GM12878 (cell line): ENCODE data around the gene IRX5. TPM values are rescaled to one million over a fixed set of nuclear protein-coding genes. Genes with fewer than 3 reads are reported as not detected.

ENCODE experiments used
- ATAC-seq: fragments of 200-7000 bp; cut with Tn5 transposase; 3 replicates; pipeline ENCODE4 v1.9.1; 2020; ENCODE audit warnings: mild to moderate bottlenecking, moderate library complexity
- BruUV-seq: library from RNA; stranded (reverse); fragments of 400-500 nt; replicated peaks from 2 replicates; lab custom pipeline; 2021; lab: Mats Ljungman, UMichigan
- CTCF ChIA-PET: fragments of 300-600 bp; sonication (Branson Sonifier 250); formaldehyde crosslinking; extraction: SDS; loops from one replicate; lab custom pipeline; 2021; ENCODE audit warnings: inconsistent platforms; lab: Yijun Ruan, JAX
- POLR2A ChIA-PET: fragments of 350-600 bp; formaldehyde crosslinking; extraction: SDS; loops from one replicate; lab custom pipeline; 2021; ENCODE audit warnings: inconsistent platforms; lab: Charles Lee
- RAD21 ChIA-PET: fragments of 300-600 bp; sonication (Branson Sonifier 250); formaldehyde crosslinking; loops from one replicate; lab custom pipeline; 2023; ENCODE audit warnings: antibody characterized with exemption; ENCODE audit not compliant: unreplicated experiment; lab: Charles Lee
- SMC1A ChIA-PET: fragments of 300-600 bp; sonication (Branson Sonifier 250); formaldehyde crosslinking; loops from one replicate; lab custom pipeline; 2023; ENCODE audit not compliant: unreplicated experiment, uncharacterized antibody; lab: Charles Lee
- DNase-seq: peaks from one replicate; pipeline ENCODE4 v3.0.0-alpha.2; 2011; ENCODE audit warnings: low read depth, low spot score
- FAIRE-seq: peaks from 3 replicates; lab custom pipeline; 2011; peaks lifted over from hg19 to GRCh38; lab: Jason Lieb, UNC
- H2AFZ ChIP-seq: 2 replicates; pipeline ENCODE4 v1.6.0; 2011; ENCODE audit warnings: low read depth, low read length, control low read depth; ENCODE audit not compliant: control insufficient read depth
- H3K27ac ChIP-seq: 2 replicates; pipeline ENCODE4 v1.5.1; 2011; ENCODE audit warnings: control low read depth; ENCODE audit not compliant: control insufficient read depth, insufficient read depth
- H3K27me3 ChIP-seq, 2 experiments: replicated peaks in 1 of 2; 2 replicates each; pipeline versions ENCODE4 v1.6.0 to v1.6.1; 2011; ENCODE audit warnings: low read length in 1 of 2; ENCODE audit not compliant: control insufficient read depth in 2 of 2, insufficient read depth in 2 of 2
- H3K36me3 ChIP-seq, 2 experiments: 2 replicates each; pipeline ENCODE4 v1.5.1; 2011; ENCODE audit warnings: low read length in 1 of 2; ENCODE audit not compliant: control insufficient read depth in 2 of 2, insufficient read depth in 2 of 2
- H3K4me1 ChIP-seq: 2 replicates; pipeline ENCODE4 v1.6.1; 2011; ENCODE audit warnings: mild to moderate bottlenecking, low read length, moderate library complexity, mixed read lengths; ENCODE audit not compliant: control insufficient read depth, insufficient read depth
- H3K4me2 ChIP-seq: 2 replicates; pipeline ENCODE4 v1.6.0; 2011; ENCODE audit warnings: control low read depth; ENCODE audit not compliant: control insufficient read depth, insufficient read depth
- H3K4me3 ChIP-seq: fragments of 200-600 bp; sonication (generic); 2 replicates; pipeline ENCODE4 v1.5.1; 2016
- H3K79me2 ChIP-seq: 2 replicates; pipeline ENCODE4 v1.6.0; 2011; ENCODE audit warnings: low read length; ENCODE audit not compliant: control insufficient read depth, insufficient read depth
- H3K9ac ChIP-seq: 2 replicates; pipeline ENCODE4 v1.8.0; 2011; ENCODE audit warnings: low read length, control low read depth, mixed read lengths; ENCODE audit not compliant: control insufficient read depth, insufficient read depth
- H3K9me3 ChIP-seq: replicated peaks from 3 replicates; pipeline ENCODE4 v1.5.1; 2011; ENCODE audit warnings: mild to moderate bottlenecking, low read length; ENCODE audit not compliant: control insufficient read depth, insufficient read depth
- H4K20me1 ChIP-seq: 2 replicates; pipeline ENCODE4 v1.6.0; 2011; ENCODE audit not compliant: control insufficient read depth, insufficient read depth
- CHD1 ChIP-seq: IDR thresholded peaks from 2 replicates; pipeline ENCODE4 v1.6.1; 2012; ENCODE audit warnings: low read depth, low read length, improper control_type of control experiment
- CUX1 ChIP-seq: IDR thresholded peaks from 2 replicates; pipeline ENCODE4 v1.6.1; 2012; ENCODE audit warnings: improper control_type of control experiment, low read depth, low read length; ENCODE audit not compliant: insufficient replicate concordance
- EZH2 ChIP-seq: IDR thresholded peaks from 2 replicates; pipeline ENCODE4 v1.6.1; 2012; ENCODE audit warnings: low read depth, mild to moderate bottlenecking, control low read depth, inconsistent platforms, low read length, borderline replicate concordance; ENCODE audit not compliant: control insufficient read depth
- MTA2 ChIP-seq: fragments of 450-650 bp; IDR thresholded peaks from 2 replicates; pipeline ENCODE4 v1.6.1; 2016; ENCODE audit warnings: low read depth, mild to moderate bottlenecking, moderate library complexity
- PKNOX1 ChIP-seq: fragments of 450-650 bp; IDR thresholded peaks from 2 replicates; pipeline ENCODE4 v1.6.1; 2016; ENCODE audit warnings: mild to moderate bottlenecking
- RCOR1 ChIP-seq: conservative IDR thresholded peaks from 2 replicates; pipeline ENCODE4 v1.6.1; 2012; ENCODE audit warnings: low read depth, low read length, improper control_type of control experiment
- RFX5 ChIP-seq: IDR thresholded peaks from 2 replicates; pipeline ENCODE4 v1.6.1; 2011; ENCODE audit warnings: low read depth, low read length, improper control_type of control experiment
- SMARCA5 ChIP-seq: fragments of 450-650 bp; IDR thresholded peaks from 2 replicates; pipeline ENCODE4 v1.6.1; 2017; ENCODE audit warnings: mild to moderate bottlenecking
- ZBTB33 ChIP-seq: fragments of 450-650 bp; IDR thresholded peaks from 2 replicates; pipeline ENCODE4 v1.6.1; 2017; ENCODE audit warnings: mild to moderate bottlenecking
- in situ Hi-C: fragments of 300-500 bp; cut with MboI; formaldehyde crosslinking; loops from 9 replicates; pipeline ENCODE4 v1.14.3; 2018; ENCODE audit warnings: mixed read lengths
- intact Hi-C: fragments of 100-400 bp; cut with micrococcal nuclease; formaldehyde crosslinking; loops from one replicate; pipeline ENCODE4 v1.14.2; 2022; ENCODE audit not compliant: unreplicated experiment
- polyA plus RNA-seq, 11 experiments: library from polyadenylated mRNA; depleted of rRNA in 4 of 11; unstranded in 6 of 11; stranded (reverse) in 5 of 11; fragments of >200 nt; fragmentation: Nextera tagmentation in 4 of 11; fragmentation: Illumina TruSeq in 1 of 11; extraction: Ambion mirVana in 4 of 11; extraction: Trizol in 1 of 11; gene quantifications; 1 replicate in 1 of 11; 2 replicates in 10 of 11; pipeline versions ENCODE4 v1.2.1 to v1.2.3, GENCODE V29; 2011 to 2016; ENCODE audit warnings: inconsistent platforms in 2 of 11, missing spikeins in 2 of 11, low read depth in 1 of 11
- total RNA-seq, 4 experiments: library from RNA; depleted of rRNA in 3 of 4; stranded (reverse); fragments of >200 nt in 3 of 4; fragmentation: Illumina TruSeq in 1 of 4; extraction: Trizol in 1 of 4; gene quantifications; 2 replicates each; pipeline versions ENCODE4 v1.2.1 to v1.2.3, GENCODE V29; 2013 to 2021
- TF ChIP-seq, protein P1 (sequence below): fragments of 450-650 bp; IDR thresholded peaks from 2 replicates; pipeline ENCODE4 v1.6.1; 2017; ENCODE audit warnings: mild to moderate bottlenecking, low read depth, inconsistent platforms; ENCODE audit not compliant: poor library complexity, severe bottlenecking
- TF ChIP-seq, protein P2 (sequence below): fragments of 450-650 bp; IDR thresholded peaks from 2 replicates; pipeline ENCODE4 v1.6.1; 2014; ENCODE audit warnings: mild to moderate bottlenecking

IRX5 gene
- total and polyA plus RNA-seq, 10 of the 15 experiments (the other 5 are each of a cell fraction or from before 2014, with no cell fraction given), result 0.08 TPM; not detected in 9

GRCh38 chr16:54954220-54954619, 23.6 kb downstream of the IRX5 start (continued):
- TF ChIP-seq CUX1 (no peak), CHD1 (no peak), SMARCA5 (no peak), RFX5 (no peak)
- TF ChIP-seq, all 136 proteins: peak for 0

DNA sequence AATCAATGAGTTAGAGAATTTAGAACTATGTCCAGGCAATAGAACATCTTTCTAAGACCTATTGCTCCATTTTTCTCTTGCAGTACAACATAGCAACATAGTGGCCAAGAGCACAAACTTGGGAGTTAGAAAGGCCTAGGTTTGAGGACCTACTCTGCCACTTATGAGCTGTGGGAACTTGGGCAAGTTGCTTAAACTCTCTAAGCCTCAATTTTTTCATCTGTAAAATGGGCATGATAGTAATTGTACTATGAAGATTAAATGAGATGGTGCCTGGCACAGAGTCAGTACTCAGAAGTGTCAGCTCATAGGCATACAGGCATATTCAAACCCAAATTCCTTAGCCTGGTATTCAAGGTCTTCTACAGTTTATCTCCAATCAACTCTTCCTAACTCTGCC, 25.1 kb downstream of the IRX5 start:
- DNase-seq, result no peak
- BruUV-seq, result no TSS peak
- ChIA-PET SMC1A (interaction anchor here (1.0 kb wide), 1 partner anchor 15 kb away, joined by 3 read pairs; no protein-coding TSS in a partner anchor), CTCF (interaction anchor here (0.7 to 2.5 kb wide), 5 partner anchors 9 to 1406 kb away, joined by 3 to 9 read pairs (median 3); no protein-coding TSS in a partner anchor), POLR2A (no interaction called here), RAD21 (no interaction called here)
- H2AFZ ChIP-seq, result no peak overlapping the region
- no peak overlapping the region for H3K4me2 ChIP-seq
- intact Hi-C loops, result loop anchor here (5.0 kb wide), 1 partner anchor 1403 kb away; no protein-coding TSS in a partner anchor
- no peak overlapping the region for H3K9ac ChIP-seq
- H3K27ac ChIP-seq, result no peak overlapping the region
- TF ChIP-seq, protein P1, sequence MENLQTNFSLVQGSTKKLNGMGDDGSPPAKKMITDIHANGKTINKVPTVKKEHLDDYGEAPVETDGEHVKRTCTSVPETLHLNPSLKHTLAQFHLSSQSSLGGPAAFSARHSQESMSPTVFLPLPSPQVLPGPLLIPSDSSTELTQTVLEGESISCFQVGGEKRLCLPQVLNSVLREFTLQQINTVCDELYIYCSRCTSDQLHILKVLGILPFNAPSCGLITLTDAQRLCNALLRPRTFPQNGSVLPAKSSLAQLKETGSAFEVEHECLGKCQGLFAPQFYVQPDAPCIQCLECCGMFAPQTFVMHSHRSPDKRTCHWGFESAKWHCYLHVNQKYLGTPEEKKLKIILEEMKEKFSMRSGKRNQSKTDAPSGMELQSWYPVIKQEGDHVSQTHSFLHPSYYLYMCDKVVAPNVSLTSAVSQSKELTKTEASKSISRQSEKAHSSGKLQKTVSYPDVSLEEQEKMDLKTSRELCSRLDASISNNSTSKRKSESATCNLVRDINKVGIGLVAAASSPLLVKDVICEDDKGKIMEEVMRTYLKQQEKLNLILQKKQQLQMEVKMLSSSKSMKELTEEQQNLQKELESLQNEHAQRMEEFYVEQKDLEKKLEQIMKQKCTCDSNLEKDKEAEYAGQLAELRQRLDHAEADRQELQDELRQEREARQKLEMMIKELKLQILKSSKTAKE, result no peak
- TF ChIP-seq RCOR1, result no peak
- TF ChIP-seq PKNOX1, result no peak
- no peak for TF ChIP-seq ZBTB33
- TF ChIP-seq MTA2, result no peak
- no peak for TF ChIP-seq SMARCA5
- TF ChIP-seq EZH2, result no peak
- TF ChIP-seq, protein P2, sequence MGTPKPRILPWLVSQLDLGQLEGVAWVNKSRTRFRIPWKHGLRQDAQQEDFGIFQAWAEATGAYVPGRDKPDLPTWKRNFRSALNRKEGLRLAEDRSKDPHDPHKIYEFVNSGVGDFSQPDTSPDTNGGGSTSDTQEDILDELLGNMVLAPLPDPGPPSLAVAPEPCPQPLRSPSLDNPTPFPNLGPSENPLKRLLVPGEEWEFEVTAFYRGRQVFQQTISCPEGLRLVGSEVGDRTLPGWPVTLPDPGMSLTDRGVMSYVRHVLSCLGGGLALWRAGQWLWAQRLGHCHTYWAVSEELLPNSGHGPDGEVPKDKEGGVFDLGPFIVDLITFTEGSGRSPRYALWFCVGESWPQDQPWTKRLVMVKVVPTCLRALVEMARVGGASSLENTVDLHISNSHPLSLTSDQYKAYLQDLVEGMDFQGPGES, result no peak
- H3K79me2 ChIP-seq, result no peaks in the 10 kb centered on the region
- no peaks in the 10 kb centered on the region for H3K27me3 ChIP-seq
- no peaks in the 10 kb centered on the region for H3K36me3 ChIP-seq
- no peaks in the 10 kb centered on the region for H4K20me1 ChIP-seq
- no peak for FAIRE-seq
- no peak for ATAC-seq
- in situ Hi-C loops, result no loop called here
- H3K9me3 ChIP-seq, result no peaks in the 10 kb centered on the region
- no peak overlapping the region for H3K4me3 ChIP-seq
- no peaks in the 10 kb centered on the region for H3K4me1 ChIP-seq
